Breast epithelium (tissue), 3 donors: ENCODE results near the gene RNF121.
"Not testable (repeated sequence)": the region's sequence is repeated elsewhere in the genome, so short reads cannot be mapped to it uniquely, and the experiment has no call there.

ENCODE experiments used
- POLR2A ChIP-seq: fragments of 450-650 bp; IDR thresholded peaks from one replicate; pipeline ENCODE4 v1.6.1; 2016; ENCODE audit warnings: antibody characterized with exemption, mild to moderate bottlenecking, moderate library complexity
- POLR2AphosphoS5 ChIP-seq, 3 donors: sonication (generic); formaldehyde crosslinking; IDR thresholded peaks; one replicate each; pipeline ENCODE4 v1.6.1; 2017; ENCODE audit warnings: antibody characterized with exemption in 3 of 3

DNA sequence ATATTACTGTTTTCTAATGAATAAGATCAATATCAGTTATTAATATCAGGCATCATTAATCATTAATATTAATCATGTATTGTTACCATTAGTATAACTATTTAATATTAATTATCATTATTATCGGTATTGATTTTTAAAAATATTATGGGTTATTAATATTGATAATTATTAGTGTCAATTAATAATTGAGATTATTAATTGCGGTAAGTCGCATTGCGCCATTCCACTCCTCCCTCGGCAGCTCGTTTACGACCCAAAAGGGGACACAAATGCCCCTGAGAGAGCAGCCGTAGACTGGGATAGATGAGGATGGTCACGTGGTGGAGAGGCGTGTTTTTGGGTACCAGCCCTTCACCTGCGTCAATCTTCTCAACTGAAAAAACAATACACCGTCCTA, 43.0 kb upstream of the RNF121 start:
- TF ChIP-seq POLR2AphosphoS5 (IDR thresholded peaks at IDR 0.05); POLR2A: not testable (repeated sequence)
